Measurements from ENCODE around the gene CD79B. TPM values are rescaled to one million over a fixed set of nuclear protein-coding genes. Genes with fewer than 3 reads are reported as not detected.
"Not testable (repeated sequence)": the region's sequence is repeated elsewhere in the genome, so short reads cannot be mapped to it uniquely, and the experiment has no call there.

Gene CD79B
- total and polyA plus RNA-seq, 2 of the 8 experiments (the other 6 are each of a cell fraction or from before 2014, with no cell fraction given) = 1.5 to 3.9 TPM

DNA sequence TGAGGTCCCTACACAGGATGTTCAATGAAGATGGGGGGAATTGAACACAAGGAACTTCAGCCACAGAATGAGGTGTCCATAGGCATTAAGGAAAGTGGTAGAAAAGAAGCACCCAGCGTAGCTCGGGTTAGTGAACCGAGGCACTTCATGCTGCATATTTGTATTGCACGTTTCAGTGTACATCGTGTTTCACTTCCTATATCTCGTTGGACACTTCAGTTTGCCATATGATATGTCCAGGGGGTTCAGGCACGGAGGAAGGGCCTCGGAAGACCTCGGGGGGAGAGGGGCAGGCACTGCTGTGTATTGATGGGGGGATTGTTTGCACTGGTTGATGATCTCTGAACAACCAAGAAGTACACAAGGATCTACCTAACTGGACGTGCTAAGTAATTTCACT, 16.4 kb downstream of the CD79B start:
- 94% methylated on average over 10 of the region's 10 CpGs; no CpG with 5 or more reads in 1 of the 2 experiments for WGBS, 2 experiments (ENCODE audit: extremely low coverage in 1 of 2, insufficient coverage in 1 of 2, insufficient read length in 1 of 2, insufficient replicate concordance in 2 of 2, low coverage in 1 of 2, low lambda C conversion rate in 2 of 2, missing lambda C conversion rate in 1 of 2)
- CTCF ChIA-PET (ENCODE audit: partially characterized antibody) = interaction anchor here (0.6 to 11.2 kb wide), 6 partner anchors 11 to 76 kb away, joined by 3 to 270 read pairs (median 101); partner anchors contain the start of gene CD79B
- not testable (repeated sequence) for H3K9ac ChIP-seq (replicated peaks in 1 of 4; ENCODE audit: extremely low read depth in 1 of 4, low read depth in 3 of 4, low read length in 3 of 4)

More for the DNA sequence above, 16.4 kb downstream of the CD79B start:
- H3K27ac ChIP-seq (ENCODE audit: low read depth, low read length); H3K36me3 ChIP-seq (ENCODE audit: control insufficient read depth in 2 of 4, insufficient read depth in 4 of 4, low read length in 3 of 4); H2BK12ac ChIP-seq (ENCODE audit: low read depth, low read length); H2BK15ac ChIP-seq (ENCODE audit: low read length); H4K5ac ChIP-seq (ENCODE audit: insufficient read length, low read depth, low read length); H3K4me3 ChIP-seq (ENCODE audit: extremely low read depth in 1 of 4, insufficient read depth in 2 of 4, low read depth in 3 of 4, low read length in 4 of 4); DNase-seq (ENCODE audit: low read depth in 1 of 2, low spot score in 2 of 2); FAIRE-seq; POLR2A ChIA-PET (ENCODE audit: partially characterized antibody); H2AK5ac ChIP-seq (ENCODE audit: low read depth, low read length); H3K9me3 ChIP-seq (ENCODE audit: insufficient read depth in 2 of 2, low read depth in 1 of 2, low read length in 1 of 2); H2BK5ac ChIP-seq (ENCODE audit: low read depth, low read length); H4K8ac ChIP-seq (ENCODE audit: extremely low read depth, insufficient read depth, low read length); H3K23me2 ChIP-seq (ENCODE audit: low read depth, low read length); H4K20me1 ChIP-seq (replicated peaks in 1 of 2; ENCODE audit: control insufficient read depth in 1 of 2, insufficient read depth in 2 of 2, low read length in 2 of 2); H2AFZ ChIP-seq (ENCODE audit: low read length); H3K79me2 ChIP-seq (ENCODE audit: control insufficient read depth in 1 of 2, insufficient read depth in 2 of 2, low read length in 2 of 2); H3K56ac ChIP-seq (replicated peaks; ENCODE audit: insufficient read length, low read depth, low read length); H3K4me2 ChIP-seq (ENCODE audit: insufficient read depth in 1 of 2, low read depth in 2 of 2, low read length in 2 of 2); H3K4ac ChIP-seq (replicated peaks; ENCODE audit: insufficient read length, low read depth, low read length); H4K91ac ChIP-seq (replicated peaks; ENCODE audit: insufficient read length, low read length); H3K18ac ChIP-seq (ENCODE audit: extremely low read depth, low read length); H3K79me1 ChIP-seq (ENCODE audit: low read depth, low read length); H3K27me3 ChIP-seq (replicated peaks in 1 of 4; ENCODE audit: control insufficient read depth in 3 of 4, extremely low read depth in 1 of 4, insufficient read depth in 3 of 4, low read length in 3 of 4); H2BK120ac ChIP-seq (replicated peaks; ENCODE audit: low read depth, low read length); H2BK20ac ChIP-seq (ENCODE audit: low read length); H3K14ac ChIP-seq (ENCODE audit: insufficient read length); H3K4me1 ChIP-seq (replicated peaks in 1 of 4; ENCODE audit: control insufficient read depth in 3 of 4, insufficient read depth in 4 of 4, low read length in 3 of 4); H3K23ac ChIP-seq (ENCODE audit: insufficient read length): not testable (repeated sequence)
